Measurements from ENCODE around the gene PPARD. TPM values are rescaled to one million over a fixed set of nuclear protein-coding genes. Genes with fewer than 3 reads are reported as not detected.

Gene PPARD
- total and polyA plus RNA-seq, 8 donors = 21.0 to 28.4 (median 23.9) TPM

- H3K27ac ChIP-seq = no peak overlapping the region
- ATAC-seq (no peak), DNase-seq (no peak)
- TF ChIP-seq, protein P1, sequence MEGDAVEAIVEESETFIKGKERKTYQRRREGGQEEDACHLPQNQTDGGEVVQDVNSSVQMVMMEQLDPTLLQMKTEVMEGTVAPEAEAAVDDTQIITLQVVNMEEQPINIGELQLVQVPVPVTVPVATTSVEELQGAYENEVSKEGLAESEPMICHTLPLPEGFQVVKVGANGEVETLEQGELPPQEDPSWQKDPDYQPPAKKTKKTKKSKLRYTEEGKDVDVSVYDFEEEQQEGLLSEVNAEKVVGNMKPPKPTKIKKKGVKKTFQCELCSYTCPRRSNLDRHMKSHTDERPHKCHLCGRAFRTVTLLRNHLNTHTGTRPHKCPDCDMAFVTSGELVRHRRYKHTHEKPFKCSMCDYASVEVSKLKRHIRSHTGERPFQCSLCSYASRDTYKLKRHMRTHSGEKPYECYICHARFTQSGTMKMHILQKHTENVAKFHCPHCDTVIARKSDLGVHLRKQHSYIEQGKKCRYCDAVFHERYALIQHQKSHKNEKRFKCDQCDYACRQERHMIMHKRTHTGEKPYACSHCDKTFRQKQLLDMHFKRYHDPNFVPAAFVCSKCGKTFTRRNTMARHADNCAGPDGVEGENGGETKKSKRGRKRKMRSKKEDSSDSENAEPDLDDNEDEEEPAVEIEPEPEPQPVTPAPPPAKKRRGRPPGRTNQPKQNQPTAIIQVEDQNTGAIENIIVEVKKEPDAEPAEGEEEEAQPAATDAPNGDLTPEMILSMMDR (IDR thresholded peaks at IDR 0.05) = no peak
- peaks cover 0 to 66% of the 10 kb centered on the region in 2 donors for H3K36me3 ChIP-seq
- no peaks in the 10 kb centered on the region for H3K9me3 ChIP-seq
- peaks cover 12 to 14% of the 10 kb centered on the region in 2 donors for H3K4me1 ChIP-seq
- H3K4me3 ChIP-seq = no peak overlapping the region
- H3K27me3 ChIP-seq = no peaks in the 10 kb centered on the region
- intact Hi-C loops (cut with DNase I) = no loop called here
Observed at GRCh38 chr6:35457907-35458306, 115.5 kb downstream of the PPARD start.

GRCh38 chr6:35461270-35461669, 118.9 kb downstream of the PPARD start:
- no peak overlapping the region for H3K27ac ChIP-seq
- no peak overlapping the region for H3K4me3 ChIP-seq
- no peaks in the 10 kb centered on the region for H3K4me1 ChIP-seq
- DNase-seq = no peak
- no peaks in the 10 kb centered on the region for H3K27me3 ChIP-seq
- peaks cover 0 to 74% of the 10 kb centered on the region in 2 donors for H3K36me3 ChIP-seq
- TF ChIP-seq, protein P1 (IDR thresholded peaks at IDR 0.05) = no peak
- ATAC-seq = no peak
- intact Hi-C loops (cut with DNase I) = no loop called here
- H3K9me3 ChIP-seq = no peaks in the 10 kb centered on the region

- Histone ChIP-seq H3K27ac (no peak overlapping the region), H3K4me3 (no peak overlapping the region), H3K9me3 (no peaks in the 10 kb centered on the region), H3K36me3 (peaks cover 0 to 57% of the 10 kb centered on the region in 2 donors), H3K27me3 (no peaks in the 10 kb centered on the region), H3K4me1 (peaks cover 0 to 5% of the 10 kb centered on the region in 2 donors)
- ATAC-seq (no peak), DNase-seq (no peak)
- intact Hi-C loops (cut with DNase I) = no loop called here
- TF ChIP-seq, protein P1 (IDR thresholded peaks at IDR 0.05) = no peak
Observed at GRCh38 chr6:35463292-35463691, 120.9 kb downstream of the PPARD start.

DNA sequence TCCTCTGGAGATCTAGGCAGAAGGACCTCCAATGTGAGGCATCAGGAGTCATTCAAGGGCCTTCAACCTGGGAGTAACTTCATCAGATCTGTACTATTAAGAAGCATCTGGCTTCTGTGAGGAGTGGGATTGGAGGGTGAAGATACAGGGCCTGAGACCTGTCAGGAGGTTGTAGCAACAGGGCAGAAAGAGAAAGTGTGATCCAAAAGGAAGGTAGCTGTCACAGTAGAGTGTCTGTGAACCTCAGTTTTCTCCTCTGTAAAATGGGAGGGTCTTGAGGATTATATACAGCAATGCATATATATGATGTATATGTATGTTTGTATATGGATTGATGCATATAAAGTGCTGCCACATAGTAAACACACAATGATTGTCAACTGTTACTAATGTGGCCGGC, 123.3 kb downstream of the PPARD start:
- H3K27ac ChIP-seq = no peak overlapping the region
- DNase-seq = no peak
- intact Hi-C loops (cut with DNase I) = no loop called here
- H3K4me3 ChIP-seq = no peak overlapping the region
- ATAC-seq = no peak
- peaks cover 9 to 24% of the 10 kb centered on the region in 2 donors for H3K4me1 ChIP-seq
- H3K27me3 ChIP-seq = no peaks in the 10 kb centered on the region
- TF ChIP-seq, protein P1 (IDR thresholded peaks at IDR 0.05) = no peak
- no peaks in the 10 kb centered on the region for H3K9me3 ChIP-seq
- peaks cover 0 to 50% of the 10 kb centered on the region in 2 donors for H3K36me3 ChIP-seq

DNA sequence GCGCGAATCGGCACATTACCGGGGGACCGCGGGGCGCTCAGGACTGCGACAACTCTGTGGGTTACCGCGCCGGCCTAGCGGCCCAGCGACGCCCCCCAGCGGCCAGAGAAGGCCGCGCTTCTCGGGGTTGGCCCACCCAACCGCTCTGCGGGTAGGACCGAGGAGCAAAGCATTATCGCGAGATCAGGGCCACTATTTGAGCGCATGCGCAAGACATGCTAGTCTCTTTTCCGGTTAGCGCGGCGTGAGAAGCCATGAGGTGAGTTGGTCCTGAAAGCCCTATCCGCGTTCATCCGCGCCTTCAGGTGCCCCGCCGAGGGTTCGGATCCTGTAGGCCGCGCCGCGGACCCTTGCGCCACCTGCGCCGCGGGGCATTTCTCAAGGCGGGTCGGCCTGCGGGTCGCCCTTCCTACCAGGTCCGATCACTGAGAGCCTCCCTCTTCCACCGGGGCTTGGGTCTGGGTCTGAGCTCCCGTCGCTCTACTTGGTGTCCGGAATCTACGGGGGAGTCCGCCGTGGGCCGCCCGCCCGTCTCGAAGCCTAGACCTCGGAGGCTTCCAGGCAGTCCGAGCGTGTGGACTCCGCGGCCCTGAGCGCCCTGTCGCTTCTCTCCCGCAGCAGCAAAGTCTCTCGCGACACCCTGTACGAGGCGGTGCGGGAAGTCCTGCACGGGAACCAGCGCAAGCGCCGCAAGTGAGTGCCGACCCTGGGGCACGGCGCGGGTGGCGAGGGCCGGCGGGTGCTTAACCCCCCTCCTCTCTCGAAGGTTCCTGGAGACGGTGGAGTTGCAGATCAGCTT, 126.0 kb downstream of the PPARD start, which contains the start of gene RPL10A:
TSS of gene RPL10A (plus strand) at position 221 of the 799 bp plus-strand sequence. CDS start at position 255, 34 bp downstream.
- H3K4me1 ChIP-seq = peaks cover 15 to 43% of the 10 kb centered on the region in 2 donors
- no peaks in the 10 kb centered on the region for H3K9me3 ChIP-seq
- peak within 1 kb of the TSS; percentile 87 to 89 for H3K27ac ChIP-seq
- TF ChIP-seq, protein P1 (IDR thresholded peaks at IDR 0.05) = peak; percentile 91 to 96
- ATAC-seq (peak; percentile 96), DNase-seq (peak; percentile 96 to 98 (median 96))
- intact Hi-C loops (cut with DNase I) = no loop called here
- H3K36me3 ChIP-seq = peaks cover 0 to 59% of the 10 kb centered on the region in 2 donors
- peak within 1 kb of the TSS; percentile 81 to 90 for H3K4me3 ChIP-seq
- no peaks in the 10 kb centered on the region for H3K27me3 ChIP-seq
